Brain microvascular endothelial cell (primary cell): ENCODE data around the gene JOSD1.

ENCODE experiments used
- DNase-seq: peaks from one replicate; pipeline ENCODE4 v3.0.0-alpha.2; 2020
- H3K27ac ChIP-seq: fragments of 250-450 bp; sonication (Bioruptor Pico); 2 replicates; pipeline ENCODE4 v1.5.1; 2020; ENCODE audit warnings: mild to moderate bottlenecking, moderate library complexity
- H3K27me3 ChIP-seq: fragments of 250-450 bp; sonication (Bioruptor Pico); replicated peaks from 2 replicates; pipeline ENCODE4 v1.5.1; 2020; ENCODE audit warnings: mild to moderate bottlenecking
- H3K36me3 ChIP-seq: fragments of 250-450 bp; sonication (Bioruptor Pico); replicated peaks from 2 replicates; pipeline ENCODE4 v1.5.1; 2020; ENCODE audit warnings: mild to moderate bottlenecking
- H3K4me3 ChIP-seq: 2 replicates; pipeline ENCODE4 v1.5.1; 2011; ENCODE audit warnings: low read depth, mild to moderate bottlenecking, control low read depth, low read length, moderate library complexity
- CTCF ChIP-seq: IDR thresholded peaks from 2 replicates; pipeline ENCODE4 v1.5.1; 2011; ENCODE audit warnings: low read depth, mild to moderate bottlenecking, moderate library complexity, low read length, control low read depth, inconsistent platforms; ENCODE audit errors: missing control alignments
- in situ Hi-C: cut with HindIII; loops from 2 replicates; pipeline ENCODE4 v1.10.0; 2017; ENCODE audit warnings: low sequenced_read_pairs, low pct_ligation_motif_present

The JOSD1 gene

GRCh38 chr22:38727123-38727522 is 26.4 kb upstream of the JOSD1 start:
- in situ Hi-C loops = no loop called here
- TF ChIP-seq CTCF = no peak
- Histone ChIP-seq H3K4me3 (no peak overlapping the region), H3K36me3 (peaks cover 89% of the 10 kb centered on the region), H3K27ac (no peak overlapping the region), H3K27me3 (no peaks in the 10 kb centered on the region)
- DNase-seq = no peak

GRCh38 chr22:38725900-38726655 is 25.3 kb upstream of the JOSD1 start:
- no peak for TF ChIP-seq CTCF
- Histone ChIP-seq H3K4me3 (no peak overlapping the region), H3K27ac (no peak overlapping the region), H3K27me3 (no peaks in the 10 kb centered on the region), H3K36me3 (peaks cover 86% of the 10 kb centered on the region)
- no peak for DNase-seq
- in situ Hi-C loops = no loop called here

- H3K4me3 ChIP-seq = no peak overlapping the region
- peaks cover 76% of the 10 kb centered on the region for H3K36me3 ChIP-seq
- H3K27ac ChIP-seq = no peak overlapping the region
- peak; percentile 22 for DNase-seq
- in situ Hi-C loops = no loop called here
- TF ChIP-seq CTCF = peak; percentile 77
- no peaks in the 10 kb centered on the region for H3K27me3 ChIP-seq
Measured at GRCh38 chr22:38724926-38725571, 24.3 kb upstream of the JOSD1 start.

- H3K4me3 ChIP-seq = no peak overlapping the region
- H3K36me3 ChIP-seq = peaks cover 68% of the 10 kb centered on the region
- no peak for TF ChIP-seq CTCF
- no peak overlapping the region for H3K27ac ChIP-seq
- H3K27me3 ChIP-seq = no peaks in the 10 kb centered on the region
- no peak for DNase-seq
- in situ Hi-C loops = no loop called here
Measured at GRCh38 chr22:38724176-38724575, 23.4 kb upstream of the JOSD1 start.

- in situ Hi-C loops = no loop called here
Measured at GRCh38 chr22:38721551-38721950, 20.8 kb upstream of the JOSD1 start.

More at GRCh38 chr22:38721551-38721950, 20.8 kb upstream of the JOSD1 start:
- H3K27me3 ChIP-seq = no peaks in the 10 kb centered on the region
- peaks cover 62% of the 10 kb centered on the region for H3K36me3 ChIP-seq
- H3K4me3 ChIP-seq = no peak overlapping the region
- H3K27ac ChIP-seq = no peak overlapping the region
- no peak for TF ChIP-seq CTCF
- DNase-seq = no peak
